Measurements from ENCODE around the gene STRIP2. TPM values are rescaled to one million over a fixed set of nuclear protein-coding genes. Genes with fewer than 3 reads are reported as not detected.
A peak's percentile ranks its signal among the peaks of the same experiment; 100 is the strongest.
"Not testable (repeated sequence)": the region's sequence is repeated elsewhere in the genome, so short reads cannot be mapped to it uniquely, and the experiment has no call there.

The STRIP2 gene
- total and polyA plus RNA-seq, 5 donors from 2014 or later = 0.13 to 1.7 (median 0.67) TPM; not detected in 1

GRCh38 chr7:129514683-129515082, 80.5 kb downstream of the STRIP2 start:
- H3K4me1 ChIP-seq (ENCODE audit: control insufficient read depth, insufficient read depth, low read length, poor library complexity, severe bottlenecking) = no peaks in the 10 kb centered on the region
- H3K4me3 Mint-ChIP-seq = no peak overlapping the region
- H3K9me3 Mint-ChIP-seq = peaks cover 0 to 1% (median 0%) of the 10 kb centered on the region in 7 donors
- H3K4me3 ChIP-seq (ENCODE audit: low read depth, low read length) = no peak overlapping the region
- H3K9me3 ChIP-seq (ENCODE audit: control insufficient read depth in 2 of 2, low read length in 2 of 2) = no peaks in the 10 kb centered on the region
- peaks cover 0 to 5% (median 0%) of the 10 kb centered on the region in 4 donors for H3K4me1 Mint-ChIP-seq
- ATAC-seq (ENCODE audit: low read depth in 2 of 2) (no peak), DNase-seq (no peak)
- peaks cover 21% of the 10 kb centered on the region for H3K27me3 Mint-ChIP-seq
- H3K36me3 Mint-ChIP-seq = no peaks in the 10 kb centered on the region
- H3K27me3 ChIP-seq (ENCODE audit: control insufficient read depth, insufficient read depth, low read length) = no peaks in the 10 kb centered on the region
- H3K27ac Mint-ChIP-seq = no peak overlapping the region
- no peak overlapping the region for H3K27ac ChIP-seq (ENCODE audit: insufficient read depth, low read length, poor library complexity, severe bottlenecking)
- no peaks in the 10 kb centered on the region for H3K36me3 ChIP-seq (ENCODE audit: control insufficient read depth, insufficient read depth, low read length)

DNA sequence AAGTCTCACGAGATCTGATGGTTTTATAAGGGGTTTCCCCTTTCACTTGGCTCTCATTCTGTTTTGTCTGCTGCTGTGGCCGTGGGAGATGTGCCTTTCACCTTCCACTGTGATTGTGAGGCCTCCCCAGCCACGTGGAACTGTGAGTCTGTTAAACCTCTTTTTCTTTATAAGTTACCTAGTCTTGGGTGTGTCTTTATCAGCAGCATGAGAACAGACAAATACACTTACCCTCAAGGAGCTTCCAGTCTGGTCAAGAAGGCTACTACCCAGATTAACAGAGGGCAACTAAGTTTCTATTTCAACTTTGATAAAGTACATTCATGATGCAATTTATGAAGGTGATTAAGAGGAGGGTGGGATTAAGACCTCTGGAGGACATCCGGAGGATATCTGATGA, 81.1 kb downstream of the STRIP2 start:
- Histone ChIP-seq H3K27me3 (ENCODE audit: control insufficient read depth, insufficient read depth, low read length) (no peaks in the 10 kb centered on the region), H3K36me3 (ENCODE audit: control insufficient read depth, insufficient read depth, low read length) (no peaks in the 10 kb centered on the region), H3K4me3 (ENCODE audit: low read depth, low read length) (no peak overlapping the region), H3K27ac (ENCODE audit: insufficient read depth, low read length, poor library complexity, severe bottlenecking) (no peak overlapping the region), H3K4me1 (ENCODE audit: control insufficient read depth, insufficient read depth, low read length, poor library complexity, severe bottlenecking) (no peaks in the 10 kb centered on the region), H3K9me3 (ENCODE audit: control insufficient read depth in 2 of 2, low read length in 2 of 2) (no peaks in the 10 kb centered on the region)
- Mint-ChIP-seq H3K9me3 (peaks cover 0 to 1% (median 0%) of the 10 kb centered on the region in 7 donors), H3K4me3 (no peak overlapping the region), H3K27ac (no peak overlapping the region), H3K27me3 (peaks cover 19% of the 10 kb centered on the region), H3K36me3 (no peaks in the 10 kb centered on the region), H3K4me1 (peaks cover 0 to 5% (median 0%) of the 10 kb centered on the region in 4 donors)
- DNase-seq (no peak), ATAC-seq (ENCODE audit: low read depth in 2 of 2) (no peak)

DNA sequence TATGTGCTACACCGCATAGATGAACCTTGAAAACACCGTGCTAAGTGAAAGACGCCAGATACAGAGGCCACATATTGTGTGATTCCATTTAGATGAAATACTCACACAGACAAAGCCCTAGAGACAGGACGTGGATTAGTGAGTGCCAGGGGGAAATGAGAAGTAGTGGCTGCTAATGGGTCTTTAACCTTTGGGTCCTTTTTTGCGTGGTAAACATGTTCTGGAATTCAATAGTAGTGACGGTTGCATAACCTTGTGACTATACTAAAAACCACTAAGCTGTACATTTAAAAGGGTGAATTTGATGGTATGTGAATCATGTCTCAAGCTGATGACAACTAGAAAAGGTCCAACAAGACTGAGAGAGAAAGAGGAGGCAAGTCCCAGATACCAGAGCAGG, 83.7 kb downstream of the STRIP2 start:
- no peak overlapping the region for H3K4me3 Mint-ChIP-seq
- H3K36me3 ChIP-seq (ENCODE audit: control insufficient read depth, insufficient read depth, low read length) = no peaks in the 10 kb centered on the region
- H3K27me3 ChIP-seq (ENCODE audit: control insufficient read depth, insufficient read depth, low read length) = no peaks in the 10 kb centered on the region
- peaks cover 0 to 1% (median 0%) of the 10 kb centered on the region in 7 donors for H3K9me3 Mint-ChIP-seq
- H3K27ac Mint-ChIP-seq = no peak overlapping the region
- DNase-seq (no peak), ATAC-seq (ENCODE audit: low read depth in 2 of 2) (no peak)
- H3K36me3 Mint-ChIP-seq = no peaks in the 10 kb centered on the region
- peaks cover 0 to 5% (median 0%) of the 10 kb centered on the region in 4 donors for H3K4me1 Mint-ChIP-seq
- H3K4me1 ChIP-seq (ENCODE audit: control insufficient read depth, insufficient read depth, low read length, poor library complexity, severe bottlenecking) = no peaks in the 10 kb centered on the region
- no peak overlapping the region for H3K27ac ChIP-seq (ENCODE audit: insufficient read depth, low read length, poor library complexity, severe bottlenecking)
- H3K9me3 ChIP-seq (ENCODE audit: control insufficient read depth in 2 of 2, low read length in 2 of 2) = no peaks in the 10 kb centered on the region
- H3K27me3 Mint-ChIP-seq = peaks cover 31% of the 10 kb centered on the region
- no peak overlapping the region for H3K4me3 ChIP-seq (ENCODE audit: low read depth, low read length)

GRCh38 chr7:129519464-129519863, 85.2 kb downstream of the STRIP2 start:
- Histone ChIP-seq H3K27ac (ENCODE audit: insufficient read depth, low read length, poor library complexity, severe bottlenecking) (no peak overlapping the region), H3K27me3 (ENCODE audit: control insufficient read depth, insufficient read depth, low read length) (no peaks in the 10 kb centered on the region), H3K36me3 (ENCODE audit: control insufficient read depth, insufficient read depth, low read length) (no peaks in the 10 kb centered on the region), H3K4me1 (ENCODE audit: control insufficient read depth, insufficient read depth, low read length, poor library complexity, severe bottlenecking) (no peaks in the 10 kb centered on the region), H3K9me3 (ENCODE audit: control insufficient read depth in 2 of 2, low read length in 2 of 2) (no peaks in the 10 kb centered on the region), H3K4me3 (ENCODE audit: low read depth, low read length) (no peak overlapping the region)
- no peaks in the 10 kb centered on the region for H3K36me3 Mint-ChIP-seq
- no peaks in the 10 kb centered on the region for H3K9me3 Mint-ChIP-seq
- peaks cover 0 to 5% (median 0%) of the 10 kb centered on the region in 4 donors for H3K4me1 Mint-ChIP-seq
- no peak overlapping the region for H3K4me3 Mint-ChIP-seq
- no peak for ATAC-seq (ENCODE audit: low read depth in 2 of 2)
- H3K27me3 Mint-ChIP-seq = peaks cover 31% of the 10 kb centered on the region
- no peak for DNase-seq
- H3K27ac Mint-ChIP-seq = no peak overlapping the region

- no peaks in the 10 kb centered on the region for H3K27me3 ChIP-seq (ENCODE audit: control insufficient read depth, insufficient read depth, low read length)
- H3K9me3 ChIP-seq (ENCODE audit: control insufficient read depth in 2 of 2, low read length in 2 of 2) = no peaks in the 10 kb centered on the region
- no peaks in the 10 kb centered on the region for H3K36me3 ChIP-seq (ENCODE audit: control insufficient read depth, insufficient read depth, low read length)
- H3K36me3 Mint-ChIP-seq = no peaks in the 10 kb centered on the region
- peaks cover 0 to 3% (median 0%) of the 10 kb centered on the region in 7 donors for H3K9me3 Mint-ChIP-seq
- H3K4me3 ChIP-seq (ENCODE audit: low read depth, low read length) = no peak overlapping the region
- H3K27me3 Mint-ChIP-seq = peaks cover 33% of the 10 kb centered on the region
- peaks cover 0 to 5% (median 2%) of the 10 kb centered on the region in 4 donors for H3K4me1 Mint-ChIP-seq
- ATAC-seq (ENCODE audit: low read depth in 2 of 2) (no peak), DNase-seq (no peak)
- H3K4me1 ChIP-seq (ENCODE audit: control insufficient read depth, insufficient read depth, low read length, poor library complexity, severe bottlenecking) = no peaks in the 10 kb centered on the region
- no peak overlapping the region for H3K27ac ChIP-seq (ENCODE audit: insufficient read depth, low read length, poor library complexity, severe bottlenecking)
- no peak overlapping the region for H3K27ac Mint-ChIP-seq
- no peak overlapping the region for H3K4me3 Mint-ChIP-seq
These were observed 88.1 kb downstream of the STRIP2 start for GRCh38 chr7:129522088-129522970.

GRCh38 chr7:129522971-129523340, 88.7 kb downstream of the STRIP2 start:
- DNase-seq (no peak), ATAC-seq (ENCODE audit: low read depth in 2 of 2) (no peak)
- Histone ChIP-seq H3K27me3 (ENCODE audit: control insufficient read depth, insufficient read depth, low read length) (no peaks in the 10 kb centered on the region), H3K9me3 (ENCODE audit: control insufficient read depth in 2 of 2, low read length in 2 of 2) (no peaks in the 10 kb centered on the region), H3K4me1 (ENCODE audit: control insufficient read depth, insufficient read depth, low read length, poor library complexity, severe bottlenecking) (no peaks in the 10 kb centered on the region), H3K27ac (ENCODE audit: insufficient read depth, low read length, poor library complexity, severe bottlenecking) (no peak overlapping the region), H3K4me3 (ENCODE audit: low read depth, low read length) (no peak overlapping the region), H3K36me3 (ENCODE audit: control insufficient read depth, insufficient read depth, low read length) (no peaks in the 10 kb centered on the region)
- peaks cover 0 to 5% (median 2%) of the 10 kb centered on the region in 4 donors for H3K4me1 Mint-ChIP-seq
- peaks cover 0 to 3% (median 0%) of the 10 kb centered on the region in 7 donors for H3K9me3 Mint-ChIP-seq
- H3K4me3 Mint-ChIP-seq = no peak overlapping the region
- peak overlapping the region in 1 of 3 donors; percentile 25 for H3K27ac Mint-ChIP-seq
- peaks cover 31% of the 10 kb centered on the region for H3K27me3 Mint-ChIP-seq
- H3K36me3 Mint-ChIP-seq = no peaks in the 10 kb centered on the region

- H3K27me3 Mint-ChIP-seq = peaks cover 26% of the 10 kb centered on the region
- H3K27ac ChIP-seq (ENCODE audit: insufficient read depth, low read length, poor library complexity, severe bottlenecking) = no peak overlapping the region
- H3K27me3 ChIP-seq (ENCODE audit: control insufficient read depth, insufficient read depth, low read length) = no peaks in the 10 kb centered on the region
- ATAC-seq (ENCODE audit: low read depth in 2 of 2) (no peak), DNase-seq (no peak)
- H3K4me3 Mint-ChIP-seq = no peak overlapping the region
- no peak overlapping the region for H3K4me3 ChIP-seq (ENCODE audit: low read depth, low read length)
- H3K9me3 Mint-ChIP-seq = peaks cover 0 to 3% (median 0%) of the 10 kb centered on the region in 7 donors
- H3K36me3 ChIP-seq (ENCODE audit: control insufficient read depth, insufficient read depth, low read length) = no peaks in the 10 kb centered on the region
- H3K4me1 ChIP-seq (ENCODE audit: control insufficient read depth, insufficient read depth, low read length, poor library complexity, severe bottlenecking) = no peaks in the 10 kb centered on the region
- no peaks in the 10 kb centered on the region for H3K36me3 Mint-ChIP-seq
- H3K9me3 ChIP-seq (ENCODE audit: control insufficient read depth in 2 of 2, low read length in 2 of 2) = no peaks in the 10 kb centered on the region
- H3K4me1 Mint-ChIP-seq = peaks cover 0 to 5% (median 2%) of the 10 kb centered on the region in 4 donors
- no peak overlapping the region for H3K27ac Mint-ChIP-seq
These were observed 89.7 kb downstream of the STRIP2 start for GRCh38 chr7:129523924-129524323.

- not testable (repeated sequence) for H3K4me3 Mint-ChIP-seq
These were observed 90.2 kb downstream of the STRIP2 start for GRCh38 chr7:129524405-129524804.

More at GRCh38 chr7:129524405-129524804, 90.2 kb downstream of the STRIP2 start:
- H3K9me3 ChIP-seq (ENCODE audit: control insufficient read depth in 2 of 2, low read length in 2 of 2); DNase-seq; H3K27ac ChIP-seq (ENCODE audit: insufficient read depth, low read length, poor library complexity, severe bottlenecking); H3K9me3 Mint-ChIP-seq; H3K27ac Mint-ChIP-seq; H3K4me1 Mint-ChIP-seq; H3K36me3 ChIP-seq (ENCODE audit: control insufficient read depth, insufficient read depth, low read length); H3K36me3 Mint-ChIP-seq; H3K4me3 ChIP-seq (ENCODE audit: low read depth, low read length); H3K4me1 ChIP-seq (ENCODE audit: control insufficient read depth, insufficient read depth, low read length, poor library complexity, severe bottlenecking); ATAC-seq (ENCODE audit: low read depth in 2 of 2); H3K27me3 ChIP-seq (ENCODE audit: control insufficient read depth, insufficient read depth, low read length): not testable (repeated sequence)
- peaks cover 26% of the 10 kb centered on the region for H3K27me3 Mint-ChIP-seq

Measured in CD4-positive, CD25-positive, alpha-beta regulatory T cell (primary cell).